Measurements from ENCODE around the gene LIMD2. TPM values are rescaled to one million over a fixed set of nuclear protein-coding genes. Genes with fewer than 3 reads are reported as not detected.
A peak's percentile ranks its signal among the peaks of the same experiment; 100 is the strongest.

Gene LIMD2
- total RNA-seq, 1 experiment from 2014 or later, result 93.5 TPM

DNA sequence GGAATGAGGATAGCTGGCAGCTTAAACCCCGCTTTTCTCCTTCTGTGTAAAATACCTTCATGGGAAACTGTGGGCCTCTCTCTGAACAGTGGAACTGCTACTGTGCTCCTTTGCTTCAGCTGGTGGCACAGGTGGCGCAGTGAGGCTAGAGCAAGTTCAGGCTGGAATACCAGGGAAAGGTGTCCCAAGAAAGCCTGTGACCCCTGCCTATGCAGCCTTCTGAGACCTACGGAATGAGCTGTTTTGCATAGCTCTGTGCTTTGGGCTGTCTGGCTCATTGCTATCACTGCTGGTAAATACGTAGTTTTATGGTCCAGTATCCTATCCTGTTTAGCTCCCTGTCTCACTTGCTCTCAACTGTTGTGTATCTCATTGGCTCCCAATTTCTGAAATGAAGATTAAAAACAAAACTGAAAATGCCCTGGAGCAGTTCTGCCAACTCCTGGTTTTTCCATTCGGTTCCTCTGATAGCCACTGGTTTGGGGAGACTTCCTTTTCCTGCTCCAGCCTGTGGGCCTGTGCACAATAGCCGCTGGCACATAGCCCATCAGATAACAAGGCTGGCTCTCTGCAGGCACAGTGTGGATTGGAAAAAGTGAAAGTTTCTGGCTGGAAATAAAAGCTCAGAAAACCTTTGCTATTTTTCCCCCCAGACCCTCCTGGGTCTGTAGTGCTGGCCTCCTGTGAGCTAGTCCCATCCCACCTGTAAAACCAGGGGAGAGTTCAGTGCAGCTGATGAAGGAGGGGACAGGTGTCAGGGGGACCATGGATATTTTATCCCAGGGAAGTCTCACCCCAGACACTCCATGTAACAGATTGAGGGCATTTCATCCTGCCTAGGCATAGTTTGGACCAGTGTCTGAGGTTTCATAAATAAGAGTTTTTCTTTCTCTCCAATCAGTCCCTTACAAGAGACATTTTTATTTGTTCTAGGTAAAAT lies 24.0 kb downstream of the LIMD2 start:
- TF ChIP-seq, protein P1, sequence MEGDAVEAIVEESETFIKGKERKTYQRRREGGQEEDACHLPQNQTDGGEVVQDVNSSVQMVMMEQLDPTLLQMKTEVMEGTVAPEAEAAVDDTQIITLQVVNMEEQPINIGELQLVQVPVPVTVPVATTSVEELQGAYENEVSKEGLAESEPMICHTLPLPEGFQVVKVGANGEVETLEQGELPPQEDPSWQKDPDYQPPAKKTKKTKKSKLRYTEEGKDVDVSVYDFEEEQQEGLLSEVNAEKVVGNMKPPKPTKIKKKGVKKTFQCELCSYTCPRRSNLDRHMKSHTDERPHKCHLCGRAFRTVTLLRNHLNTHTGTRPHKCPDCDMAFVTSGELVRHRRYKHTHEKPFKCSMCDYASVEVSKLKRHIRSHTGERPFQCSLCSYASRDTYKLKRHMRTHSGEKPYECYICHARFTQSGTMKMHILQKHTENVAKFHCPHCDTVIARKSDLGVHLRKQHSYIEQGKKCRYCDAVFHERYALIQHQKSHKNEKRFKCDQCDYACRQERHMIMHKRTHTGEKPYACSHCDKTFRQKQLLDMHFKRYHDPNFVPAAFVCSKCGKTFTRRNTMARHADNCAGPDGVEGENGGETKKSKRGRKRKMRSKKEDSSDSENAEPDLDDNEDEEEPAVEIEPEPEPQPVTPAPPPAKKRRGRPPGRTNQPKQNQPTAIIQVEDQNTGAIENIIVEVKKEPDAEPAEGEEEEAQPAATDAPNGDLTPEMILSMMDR (conservative IDR thresholded peaks at IDR 0.05), result no peak
- H3K79me1 ChIP-seq (ENCODE audit: insufficient read depth, low read depth, low read length, poor library complexity, severe bottlenecking), result no peaks in the 10 kb centered on the region
- Mint-ChIP-seq H3K27ac (peak overlapping the region; percentile 58 to 88 (median 63); a peak in 4 of 7 replicates), H3K36me3 (ENCODE audit: insufficient read depth in 1 of 3, low read depth in 3 of 3) (peaks cover 1 to 3% (median 3%) of the 10 kb centered on the region in 3 experiments; a peak in 5 of 7 replicates), H3K9me3 (no peaks in the 10 kb centered on the region), H3K4me3 (peak overlapping the region in 1 of 2 experiments; percentile 4; a peak in 1 of 5 replicates), H3K4me1 (peaks cover 38 to 39% of the 10 kb centered on the region in 2 experiments), H3K27me3 (ENCODE audit: low read depth) (no peaks in the 10 kb centered on the region)
- H3K9ac ChIP-seq (ENCODE audit: extremely low read depth, insufficient read length, low read length), result no peak overlapping the region
- WGBS (ENCODE audit: extremely low coverage, insufficient read length, low lambda C conversion rate), result no CpG with 5 or more reads among the region's 6 CpGs
- H3T11ph ChIP-seq (ENCODE audit: low read length), result no peak overlapping the region
- H3K23ac ChIP-seq (ENCODE audit: insufficient read length, low read depth, low read length), result no peak overlapping the region
- no peaks in the 10 kb centered on the region for H3K27me3 ChIP-seq (ENCODE audit: insufficient read depth, low read length)
- no peaks in the 10 kb centered on the region for H3K79me2 ChIP-seq (ENCODE audit: insufficient read depth, low read length)
- no peak overlapping the region for H2AK5ac ChIP-seq (ENCODE audit: insufficient read length, low read length)
- no peaks in the 10 kb centered on the region for H3K9me3 ChIP-seq (ENCODE audit: control insufficient read depth, low read depth, low read length)
- H3K23me2 ChIP-seq (ENCODE audit: insufficient read length, low read depth, low read length, poor library complexity, severe bottlenecking), result no peaks in the 10 kb centered on the region
- no peak overlapping the region for H2BK120ac ChIP-seq (ENCODE audit: low read depth, low read length, poor library complexity, severe bottlenecking)
- H4K20me1 ChIP-seq (ENCODE audit: control insufficient read depth, insufficient read depth, insufficient read length), result no peaks in the 10 kb centered on the region
- no peak overlapping the region for H3K18ac ChIP-seq (ENCODE audit: insufficient read length, low read depth, low read length)
- H2AFZ ChIP-seq (ENCODE audit: low read length), result no peak overlapping the region
- H3K14ac ChIP-seq (ENCODE audit: insufficient read depth, low read length), result no peak overlapping the region
- H2BK15ac ChIP-seq (ENCODE audit: low read depth, low read length), result no peak overlapping the region
- H2BK12ac ChIP-seq (ENCODE audit: insufficient read length, low read depth, low read length), result no peak overlapping the region
- H2BK20ac ChIP-seq (ENCODE audit: low read depth, low read length, poor library complexity, severe bottlenecking), result no peak overlapping the region
- no peak overlapping the region for H4K8ac ChIP-seq (replicated peaks; ENCODE audit: insufficient read length, low read depth, low read length)
- no peak overlapping the region for H4K91ac ChIP-seq (ENCODE audit: insufficient read length, low read depth, low read length)
- no peak overlapping the region for H3K4me2 ChIP-seq (ENCODE audit: insufficient read depth, insufficient read length, low read length)
- no peak overlapping the region for H3K4ac ChIP-seq (ENCODE audit: low read depth, low read length)
- DNase-seq, result no peak
- peaks cover 16% of the 10 kb centered on the region for H3K4me1 ChIP-seq (ENCODE audit: insufficient read depth, low read length)
- H4K5ac ChIP-seq (ENCODE audit: insufficient read length, low read depth, low read length), result no peak overlapping the region
- no peak overlapping the region for H2BK5ac ChIP-seq (ENCODE audit: insufficient read length, low read length)
- no peak overlapping the region for H3K56ac ChIP-seq (ENCODE audit: insufficient read length, low read depth, low read length)
- H3K27ac ChIP-seq (ENCODE audit: insufficient read length, low read depth, low read length), result peak overlapping the region; percentile 21
